Measurements from ENCODE around the gene CAMKK1. TPM values are rescaled to one million over a fixed set of nuclear protein-coding genes. Genes with fewer than 3 reads are reported as not detected.
"Not testable (repeated sequence)": the region's sequence is repeated elsewhere in the genome, so short reads cannot be mapped to it uniquely, and the experiment has no call there.

The CAMKK1 gene
- total RNA-seq, 1 donor from 2014 or later: 3.6 TPM

GRCh38 chr17:3845621-3846436 lies 47.0 kb downstream of the CAMKK1 start, which contains the start of gene NCBP3:
Gene NCBP3, minus strand, starts transcription at chr17:3846246. Its CDS starts 23 bp downstream, at chr17:3846223.
- intact Hi-C loops (cut with DNase I): loop anchor here (5.0 to 10.0 kb wide), 4 partner anchors 46 to 226 kb away; partner anchors contain the start of genes CAMKK1, EMC6 and TAX1BP3
- Histone ChIP-seq H3K27ac (peak within 1 kb of the TSS; percentile 87 to 92), H3K4me3 (peak within 1 kb of the TSS; percentile 96 to 99), H3K27me3 (no peaks in the 10 kb centered on the region), H3K9me3 (no peaks in the 10 kb centered on the region), H3K4me1 (peaks cover 0 to 11% of the 10 kb centered on the region in 2 donors), H3K36me3 (peaks cover 9 to 15% of the 10 kb centered on the region in 2 donors)
- peak; percentile 54 to 93 for DNase-seq (ENCODE audit: low spot score in 2 of 2)
- TF ChIP-seq CTCF (IDR thresholded peaks at IDR 0.05): peak; percentile 96 to 98 (median 97)

- Histone ChIP-seq H3K4me1 (peaks cover 0 to 11% of the 10 kb centered on the region in 2 donors), H3K27ac (peak overlapping the region; percentile 87 to 92), H3K27me3 (no peaks in the 10 kb centered on the region), H3K36me3 (peaks cover 9 to 20% of the 10 kb centered on the region in 2 donors), H3K4me3 (peak overlapping the region; percentile 96 to 99), H3K9me3 (no peaks in the 10 kb centered on the region)
- TF ChIP-seq CTCF (IDR thresholded peaks at IDR 0.05): no peak
- no peak for DNase-seq (ENCODE audit: low spot score in 2 of 2)
- intact Hi-C loops (cut with DNase I): loop anchor here (5.0 to 10.0 kb wide), 4 partner anchors 47 to 227 kb away; partner anchors contain the start of genes CAMKK1, EMC6 and TAX1BP3
Measured at GRCh38 chr17:3845291-3845620, 47.6 kb downstream of the CAMKK1 start.

- H3K9me3 ChIP-seq: not testable (repeated sequence)
- intact Hi-C loops (cut with DNase I): loop anchor here (10.0 kb wide), 1 partner anchor 180 kb away; the partner anchor contains the start of genes EMC6 and TAX1BP3
- peak overlapping the region in 1 of 2 donors; percentile 96 for H3K4me3 ChIP-seq
Measured at GRCh38 chr17:3844556-3844955, 48.3 kb downstream of the CAMKK1 start.

GRCh38 chr17:3843935-3844516 lies 48.8 kb downstream of the CAMKK1 start:
- TF ChIP-seq CTCF (IDR thresholded peaks at IDR 0.05): peak in 1 of 3 experiments; percentile 19
- Histone ChIP-seq H3K27ac (no peak overlapping the region), H3K4me3 (no peak overlapping the region), H3K36me3 (peaks cover 17 to 32% of the 10 kb centered on the region in 2 donors), H3K9me3 (no peaks in the 10 kb centered on the region), H3K4me1 (peaks cover 0 to 11% of the 10 kb centered on the region in 2 donors), H3K27me3 (no peaks in the 10 kb centered on the region)
- intact Hi-C loops (cut with DNase I): loop anchor here (10.0 kb wide), 1 partner anchor 179 kb away; the partner anchor contains the start of genes EMC6 and TAX1BP3
- no peak for DNase-seq (ENCODE audit: low spot score in 2 of 2)

More at GRCh38 chr17:3844556-3844955, 48.3 kb downstream of the CAMKK1 start:
- not testable (repeated sequence) for H3K27ac ChIP-seq; DNase-seq (ENCODE audit: low spot score in 2 of 2); H3K27me3 ChIP-seq
- H3K36me3 ChIP-seq: peaks cover 13 to 26% of the 10 kb centered on the region in 2 donors
- H3K4me1 ChIP-seq: peaks cover 0 to 11% of the 10 kb centered on the region in 2 donors

- H3K27ac ChIP-seq: no peak overlapping the region
- intact Hi-C loops (cut with DNase I): no loop called here
- no peaks in the 10 kb centered on the region for H3K27me3 ChIP-seq
- H3K4me3 ChIP-seq: no peak overlapping the region
- peaks cover 0 to 5% of the 10 kb centered on the region in 2 donors for H3K4me1 ChIP-seq
- no peaks in the 10 kb centered on the region for H3K9me3 ChIP-seq
- DNase-seq (ENCODE audit: low spot score in 2 of 2): no peak
- TF ChIP-seq CTCF (IDR thresholded peaks at IDR 0.05): no peak
- peaks cover 24 to 67% of the 10 kb centered on the region in 2 donors for H3K36me3 ChIP-seq
Measured at GRCh38 chr17:3838206-3838605, 54.6 kb downstream of the CAMKK1 start.
